Fibroblast of skin of left biceps (primary cell): ENCODE measurements around the gene SERPINA6.
"Not testable (repeated sequence)": the region's sequence is repeated elsewhere in the genome, so short reads cannot be mapped to it uniquely, and the experiment has no call there.

Experiments used
- DNase-seq, 2 experiments: peaks; one replicate each; pipeline ENCODE4 v3.0.0-alpha.2; 2013; ENCODE audit warnings: low read depth in 2 of 2

SERPINA6 gene

GRCh38 chr14:94328196-94328595, 5.1 kb upstream of the SERPINA6 start:
- no peak for DNase-seq

- no peak for DNase-seq
These were observed 1.5 kb downstream of the SERPINA6 start for GRCh38 chr14:94321421-94322271.

- DNase-seq, result no peak
These were observed 2.9 kb downstream of the SERPINA6 start for GRCh38 chr14:94320243-94320642.

GRCh38 chr14:94317259-94317658, 5.9 kb downstream of the SERPINA6 start:
- no peak for DNase-seq

- DNase-seq, result no peak
These were observed 6.4 kb downstream of the SERPINA6 start for GRCh38 chr14:94316692-94317091.

- DNase-seq, result no peak
These were observed 8.2 kb downstream of the SERPINA6 start for GRCh38 chr14:94314890-94315289.

GRCh38 chr14:94313991-94314655, 9.0 kb downstream of the SERPINA6 start:
- no peak for DNase-seq

- no peak for DNase-seq
These were observed 10.5 kb downstream of the SERPINA6 start for GRCh38 chr14:94312481-94313246.

GRCh38 chr14:94310248-94310647, 12.9 kb downstream of the SERPINA6 start:
- no peak for DNase-seq

- no peak for DNase-seq
These were observed 13.4 kb downstream of the SERPINA6 start for GRCh38 chr14:94309721-94310120.

GRCh38 chr14:94307410-94307992, 15.6 kb downstream of the SERPINA6 start:
- DNase-seq, result no peak

GRCh38 chr14:94306047-94306978, 16.8 kb downstream of the SERPINA6 start:
- DNase-seq, result no peak

GRCh38 chr14:94305620-94306019, 17.5 kb downstream of the SERPINA6 start:
- no peak for DNase-seq

GRCh38 chr14:94304243-94304642, 18.9 kb downstream of the SERPINA6 start:
- no peak for DNase-seq

- no peak for DNase-seq
These were observed 20.0 kb downstream of the SERPINA6 start for GRCh38 chr14:94303111-94303510.

GRCh38 chr14:94298130-94298529, 25.0 kb downstream of the SERPINA6 start:
- DNase-seq, result no peak

- DNase-seq, result not testable (repeated sequence)
These were observed 27.0 kb downstream of the SERPINA6 start for GRCh38 chr14:94296181-94296545.

GRCh38 chr14:94295360-94296180, 27.6 kb downstream of the SERPINA6 start:
- no peak for DNase-seq

- DNase-seq, result no peak
These were observed 29.6 kb downstream of the SERPINA6 start for GRCh38 chr14:94293578-94293924.

GRCh38 chr14:94292872-94293577, 30.1 kb downstream of the SERPINA6 start, which contains the start of gene SERPINA10:
Gene SERPINA10, minus strand, starts transcription at chr14:94293268. Its CDS starts 2,675 bp downstream, at chr14:94290593.
- no peak for DNase-seq
